GM12878 (cell line): Measurements from ENCODE around the gene FCER1G. TPM values are rescaled to one million over a fixed set of nuclear protein-coding genes. Genes with fewer than 3 reads are reported as not detected.
A peak's percentile ranks its signal among the peaks of the same experiment; 100 is the strongest.

Experiments
- CBFB ChIP-seq: IDR thresholded peaks from 2 replicates; pipeline ENCODE4 v1.6.1; 2016; ENCODE audit warnings: antibody characterized with exemption, low read depth
- CREM ChIP-seq: IDR thresholded peaks from 2 replicates; pipeline ENCODE4 v1.6.1; 2014; ENCODE audit warnings: antibody characterized with exemption, low read depth
- MTA2 ChIP-seq: fragments of 450-650 bp; IDR thresholded peaks from 2 replicates; pipeline ENCODE4 v1.6.1; 2016; ENCODE audit warnings: low read depth, mild to moderate bottlenecking, moderate library complexity
- MYB ChIP-seq: fragments of 150-350 bp; IDR thresholded peaks from 2 replicates; pipeline ENCODE4 v1.6.1; 2014; ENCODE audit warnings: mild to moderate bottlenecking, low read depth, low read length, borderline replicate concordance
- POU2F2 ChIP-seq: IDR thresholded peaks from 3 replicates; pipeline ENCODE4 v1.6.1; 2011; ENCODE audit warnings: low read depth, mild to moderate bottlenecking, low read length, borderline replicate concordance
- RFX5 ChIP-seq: IDR thresholded peaks from 2 replicates; pipeline ENCODE4 v1.6.1; 2011; ENCODE audit warnings: low read depth, low read length, improper control_type of control experiment
- SIX5 ChIP-seq: IDR thresholded peaks from 2 replicates; pipeline ENCODE4 v1.6.1; 2011; ENCODE audit warnings: mild to moderate bottlenecking, low read depth, low read length, moderate library complexity; ENCODE audit not compliant: severe bottlenecking
- ZNF622 ChIP-seq: fragments of 450-650 bp; IDR thresholded peaks from 2 replicates; pipeline ENCODE4 v1.6.1; 2017; ENCODE audit warnings: mild to moderate bottlenecking, inconsistent platforms
- polyA plus RNA-seq, 11 experiments: library from polyadenylated mRNA; depleted of rRNA in 4 of 11; unstranded in 6 of 11; stranded (reverse) in 5 of 11; fragments of >200 nt; fragmentation: Nextera tagmentation in 4 of 11; fragmentation: Illumina TruSeq in 1 of 11; extraction: Ambion mirVana in 4 of 11; extraction: Trizol in 1 of 11; gene quantifications; 1 replicate in 1 of 11; 2 replicates in 10 of 11; pipeline versions ENCODE4 v1.2.1 to v1.2.3, GENCODE V29; 2011 to 2016; ENCODE audit warnings: inconsistent platforms in 2 of 11, missing spikeins in 2 of 11, low read depth in 1 of 11
- total RNA-seq, 4 experiments: library from RNA; depleted of rRNA in 3 of 4; stranded (reverse); fragments of >200 nt in 3 of 4; fragmentation: Illumina TruSeq in 1 of 4; extraction: Trizol in 1 of 4; gene quantifications; 2 replicates each; pipeline versions ENCODE4 v1.2.1 to v1.2.3, GENCODE V29; 2013 to 2021
- TF ChIP-seq, protein P1 (sequence below): fragments of 450-650 bp; conservative IDR thresholded peaks from 2 replicates; pipeline ENCODE4 v1.6.1; 2017; ENCODE audit warnings: mild to moderate bottlenecking, moderate library complexity
- TF ChIP-seq, protein P2 (sequence below): IDR thresholded peaks from 2 replicates; pipeline ENCODE4 v1.6.1; 2011; ENCODE audit warnings: mild to moderate bottlenecking, low read depth, low read length, moderate library complexity; ENCODE audit not compliant: insufficient replicate concordance
- TF ChIP-seq, protein P3 (sequence below): fragments of 450-650 bp; IDR thresholded peaks from 2 replicates; pipeline ENCODE4 v1.6.1; 2017; ENCODE audit warnings: mild to moderate bottlenecking, low read depth, inconsistent platforms; ENCODE audit not compliant: poor library complexity, severe bottlenecking
- TF ChIP-seq, protein P4 (sequence below): fragments of 150-350 bp; IDR thresholded peaks from 2 replicates; pipeline ENCODE4 v1.6.1; 2016; ENCODE audit warnings: low read depth, low read length
- TF ChIP-seq, protein P5 (sequence below): fragments of 450-650 bp; formaldehyde crosslinking; IDR thresholded peaks from 2 replicates; pipeline ENCODE4 v1.4.0; 2022; ENCODE audit warnings: mild to moderate bottlenecking, moderate library complexity
- TF ChIP-seq, protein P6 (sequence below): fragments of 450-650 bp; IDR thresholded peaks from 2 replicates; pipeline ENCODE4 v1.6.1; 2017; ENCODE audit warnings: borderline replicate concordance

The FCER1G gene
- total and polyA plus RNA-seq, 10 of the 15 experiments (the other 5 are each of a cell fraction or from before 2014, with no cell fraction given): 0.40 to 1.9 (median 0.89) TPM

DNA sequence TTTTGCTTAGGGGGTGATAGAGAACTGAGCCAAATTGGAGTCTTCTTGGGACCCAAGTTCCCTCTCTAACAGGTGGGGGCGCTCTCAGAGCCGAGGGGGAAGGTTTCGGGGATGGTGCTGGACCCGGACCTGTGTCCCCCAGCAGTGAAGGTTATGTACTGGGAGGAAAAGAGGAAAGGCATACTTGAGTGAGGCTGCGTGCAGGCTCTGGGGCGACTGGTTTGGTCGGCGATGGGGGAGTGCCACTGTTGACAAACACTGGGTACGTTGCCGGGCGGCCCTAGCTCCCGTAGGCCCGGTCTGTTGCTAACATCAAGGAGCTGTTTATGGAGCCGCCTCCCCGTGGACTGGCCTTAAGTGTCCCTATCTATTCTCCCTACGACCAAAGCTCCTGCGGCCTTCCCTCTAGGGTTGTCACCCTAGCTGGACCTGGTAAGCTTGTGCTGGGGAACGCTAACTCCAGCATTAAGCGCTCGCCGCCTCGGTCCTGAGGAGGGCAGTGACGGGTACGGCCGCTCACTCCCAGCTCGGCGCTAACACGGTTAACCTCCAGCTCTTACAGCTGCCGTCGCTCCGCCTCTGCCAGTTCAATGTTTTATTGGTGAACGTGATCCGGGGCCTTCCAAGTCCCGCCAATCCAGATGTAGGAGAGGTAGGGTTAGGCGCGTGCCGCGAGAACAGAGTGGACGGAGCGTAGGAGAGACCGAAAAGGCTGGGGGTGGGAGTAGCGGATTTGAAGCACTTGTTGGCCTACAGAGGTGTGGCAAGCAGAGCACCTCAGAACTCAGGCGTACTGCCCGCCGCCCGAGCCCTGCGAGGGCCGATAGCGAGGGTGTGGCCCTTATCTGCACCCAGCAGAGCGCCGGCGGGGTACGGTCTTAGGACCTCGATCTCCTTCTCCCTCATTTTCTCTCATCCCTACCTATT, 49.1 kb upstream of the FCER1G start, which contains the start of gene PPOX (continued):
- no peak for TF ChIP-seq MYB
- TF ChIP-seq, protein P1, sequence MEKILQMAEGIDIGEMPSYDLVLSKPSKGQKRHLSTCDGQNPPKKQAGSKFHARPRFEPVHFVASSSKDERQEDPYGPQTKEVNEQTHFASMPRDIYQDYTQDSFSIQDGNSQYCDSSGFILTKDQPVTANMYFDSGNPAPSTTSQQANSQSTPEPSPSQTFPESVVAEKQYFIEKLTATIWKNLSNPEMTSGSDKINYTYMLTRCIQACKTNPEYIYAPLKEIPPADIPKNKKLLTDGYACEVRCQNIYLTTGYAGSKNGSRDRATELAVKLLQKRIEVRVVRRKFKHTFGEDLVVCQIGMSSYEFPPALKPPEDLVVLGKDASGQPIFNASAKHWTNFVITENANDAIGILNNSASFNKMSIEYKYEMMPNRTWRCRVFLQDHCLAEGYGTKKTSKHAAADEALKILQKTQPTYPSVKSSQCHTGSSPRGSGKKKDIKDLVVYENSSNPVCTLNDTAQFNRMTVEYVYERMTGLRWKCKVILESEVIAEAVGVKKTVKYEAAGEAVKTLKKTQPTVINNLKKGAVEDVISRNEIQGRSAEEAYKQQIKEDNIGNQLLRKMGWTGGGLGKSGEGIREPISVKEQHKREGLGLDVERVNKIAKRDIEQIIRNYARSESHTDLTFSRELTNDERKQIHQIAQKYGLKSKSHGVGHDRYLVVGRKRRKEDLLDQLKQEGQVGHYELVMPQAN: peak; percentile 83
- TF ChIP-seq, protein P2, sequence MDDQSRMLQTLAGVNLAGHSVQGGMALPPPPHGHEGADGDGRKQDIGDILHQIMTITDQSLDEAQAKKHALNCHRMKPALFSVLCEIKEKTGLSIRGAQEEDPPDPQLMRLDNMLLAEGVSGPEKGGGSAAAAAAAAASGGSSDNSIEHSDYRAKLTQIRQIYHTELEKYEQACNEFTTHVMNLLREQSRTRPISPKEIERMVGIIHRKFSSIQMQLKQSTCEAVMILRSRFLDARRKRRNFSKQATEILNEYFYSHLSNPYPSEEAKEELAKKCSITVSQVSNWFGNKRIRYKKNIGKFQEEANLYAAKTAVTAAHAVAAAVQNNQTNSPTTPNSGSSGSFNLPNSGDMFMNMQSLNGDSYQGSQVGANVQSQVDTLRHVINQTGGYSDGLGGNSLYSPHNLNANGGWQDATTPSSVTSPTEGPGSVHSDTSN: peak; percentile 14
- TF ChIP-seq CREM: peak; percentile 51; the same call in 1 of the 2 replicates
- TF ChIP-seq CBFB: peak; percentile 73
- no peak for TF ChIP-seq POU2F2
- TF ChIP-seq SIX5: peak; percentile 33
- TF ChIP-seq, protein P3, sequence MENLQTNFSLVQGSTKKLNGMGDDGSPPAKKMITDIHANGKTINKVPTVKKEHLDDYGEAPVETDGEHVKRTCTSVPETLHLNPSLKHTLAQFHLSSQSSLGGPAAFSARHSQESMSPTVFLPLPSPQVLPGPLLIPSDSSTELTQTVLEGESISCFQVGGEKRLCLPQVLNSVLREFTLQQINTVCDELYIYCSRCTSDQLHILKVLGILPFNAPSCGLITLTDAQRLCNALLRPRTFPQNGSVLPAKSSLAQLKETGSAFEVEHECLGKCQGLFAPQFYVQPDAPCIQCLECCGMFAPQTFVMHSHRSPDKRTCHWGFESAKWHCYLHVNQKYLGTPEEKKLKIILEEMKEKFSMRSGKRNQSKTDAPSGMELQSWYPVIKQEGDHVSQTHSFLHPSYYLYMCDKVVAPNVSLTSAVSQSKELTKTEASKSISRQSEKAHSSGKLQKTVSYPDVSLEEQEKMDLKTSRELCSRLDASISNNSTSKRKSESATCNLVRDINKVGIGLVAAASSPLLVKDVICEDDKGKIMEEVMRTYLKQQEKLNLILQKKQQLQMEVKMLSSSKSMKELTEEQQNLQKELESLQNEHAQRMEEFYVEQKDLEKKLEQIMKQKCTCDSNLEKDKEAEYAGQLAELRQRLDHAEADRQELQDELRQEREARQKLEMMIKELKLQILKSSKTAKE: peak; percentile 14
- TF ChIP-seq, protein P4, sequence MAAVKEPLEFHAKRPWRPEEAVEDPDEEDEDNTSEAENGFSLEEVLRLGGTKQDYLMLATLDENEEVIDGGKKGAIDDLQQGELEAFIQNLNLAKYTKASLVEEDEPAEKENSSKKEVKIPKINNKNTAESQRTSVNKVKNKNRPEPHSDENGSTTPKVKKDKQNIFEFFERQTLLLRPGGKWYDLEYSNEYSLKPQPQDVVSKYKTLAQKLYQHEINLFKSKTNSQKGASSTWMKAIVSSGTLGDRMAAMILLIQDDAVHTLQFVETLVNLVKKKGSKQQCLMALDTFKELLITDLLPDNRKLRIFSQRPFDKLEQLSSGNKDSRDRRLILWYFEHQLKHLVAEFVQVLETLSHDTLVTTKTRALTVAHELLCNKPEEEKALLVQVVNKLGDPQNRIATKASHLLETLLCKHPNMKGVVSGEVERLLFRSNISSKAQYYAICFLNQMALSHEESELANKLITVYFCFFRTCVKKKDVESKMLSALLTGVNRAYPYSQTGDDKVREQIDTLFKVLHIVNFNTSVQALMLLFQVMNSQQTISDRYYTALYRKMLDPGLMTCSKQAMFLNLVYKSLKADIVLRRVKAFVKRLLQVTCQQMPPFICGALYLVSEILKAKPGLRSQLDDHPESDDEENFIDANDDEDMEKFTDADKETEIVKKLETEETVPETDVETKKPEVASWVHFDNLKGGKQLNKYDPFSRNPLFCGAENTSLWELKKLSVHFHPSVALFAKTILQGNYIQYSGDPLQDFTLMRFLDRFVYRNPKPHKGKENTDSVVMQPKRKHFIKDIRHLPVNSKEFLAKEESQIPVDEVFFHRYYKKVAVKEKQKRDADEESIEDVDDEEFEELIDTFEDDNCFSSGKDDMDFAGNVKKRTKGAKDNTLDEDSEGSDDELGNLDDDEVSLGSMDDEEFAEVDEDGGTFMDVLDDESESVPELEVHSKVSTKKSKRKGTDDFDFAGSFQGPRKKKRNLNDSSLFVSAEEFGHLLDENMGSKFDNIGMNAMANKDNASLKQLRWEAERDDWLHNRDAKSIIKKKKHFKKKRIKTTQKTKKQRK: no peak
- no peak for TF ChIP-seq MTA2
- TF ChIP-seq RFX5: 0 out of 2 replicates have a peak, but pooled peaks have one; percentile 61
- TF ChIP-seq, protein P5, sequence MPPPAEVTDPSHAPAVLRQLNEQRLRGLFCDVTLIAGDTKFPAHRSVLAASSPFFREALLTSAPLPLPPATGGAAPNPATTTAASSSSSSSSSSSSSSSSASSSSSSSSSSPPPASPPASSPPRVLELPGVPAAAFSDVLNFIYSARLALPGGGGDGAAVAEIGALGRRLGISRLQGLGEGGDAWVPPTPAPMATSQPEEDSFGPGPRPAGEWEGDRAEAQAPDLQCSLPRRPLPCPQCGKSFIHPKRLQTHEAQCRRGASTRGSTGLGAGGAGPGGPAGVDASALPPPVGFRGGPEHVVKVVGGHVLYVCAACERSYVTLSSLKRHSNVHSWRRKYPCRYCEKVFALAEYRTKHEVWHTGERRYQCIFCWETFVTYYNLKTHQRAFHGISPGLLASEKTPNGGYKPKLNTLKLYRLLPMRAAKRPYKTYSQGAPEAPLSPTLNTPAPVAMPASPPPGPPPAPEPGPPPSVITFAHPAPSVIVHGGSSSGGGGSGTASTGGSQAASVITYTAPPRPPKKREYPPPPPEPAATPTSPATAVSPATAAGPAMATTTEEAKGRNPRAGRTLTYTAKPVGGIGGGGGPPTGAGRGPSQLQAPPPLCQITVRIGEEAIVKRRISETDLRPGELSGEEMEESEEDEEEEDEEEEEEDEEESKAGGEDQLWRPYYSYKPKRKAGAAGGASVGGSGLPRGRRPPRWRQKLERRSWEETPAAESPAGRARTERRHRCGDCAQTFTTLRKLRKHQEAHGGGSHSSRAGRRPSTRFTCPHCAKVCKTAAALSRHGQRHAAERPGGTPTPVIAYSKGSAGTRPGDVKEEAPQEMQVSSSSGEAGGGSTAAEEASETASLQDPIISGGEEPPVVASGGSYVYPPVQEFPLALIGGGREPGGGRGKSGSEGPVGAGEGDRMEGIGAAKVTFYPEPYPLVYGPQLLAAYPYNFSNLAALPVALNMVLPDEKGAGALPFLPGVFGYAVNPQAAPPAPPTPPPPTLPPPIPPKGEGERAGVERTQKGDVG (CRISPR knock-in tag): no peak
- no peak for TF ChIP-seq ZNF622
- TF ChIP-seq, protein P6, sequence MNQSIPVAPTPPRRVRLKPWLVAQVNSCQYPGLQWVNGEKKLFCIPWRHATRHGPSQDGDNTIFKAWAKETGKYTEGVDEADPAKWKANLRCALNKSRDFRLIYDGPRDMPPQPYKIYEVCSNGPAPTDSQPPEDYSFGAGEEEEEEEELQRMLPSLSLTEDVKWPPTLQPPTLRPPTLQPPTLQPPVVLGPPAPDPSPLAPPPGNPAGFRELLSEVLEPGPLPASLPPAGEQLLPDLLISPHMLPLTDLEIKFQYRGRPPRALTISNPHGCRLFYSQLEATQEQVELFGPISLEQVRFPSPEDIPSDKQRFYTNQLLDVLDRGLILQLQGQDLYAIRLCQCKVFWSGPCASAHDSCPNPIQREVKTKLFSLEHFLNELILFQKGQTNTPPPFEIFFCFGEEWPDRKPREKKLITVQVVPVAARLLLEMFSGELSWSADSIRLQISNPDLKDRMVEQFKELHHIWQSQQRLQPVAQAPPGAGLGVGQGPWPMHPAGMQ: no peak
